HG02938 (cell line): ENCODE measurements around the gene SEZ6L2.
"Not testable (repeated sequence)": the region's sequence is repeated elsewhere in the genome, so short reads cannot be mapped to it uniquely, and the experiment has no call there.

ENCODE experiments used
- ATAC-seq: cut with Tn5 transposase; IDR thresholded peaks from one replicate; pipeline ENCODE4 v1.9.1; 2021; ENCODE audit warnings: mild to moderate bottlenecking, moderate library complexity; ENCODE audit not compliant: unreplicated experiment

The SEZ6L2 gene

GRCh38 chr16:29899516-29900101 is at the start of gene SEZ6L2:
Gene SEZ6L2 (minus strand): TSS chr16:29899550. CDS start chr16:29899019, 531 bp downstream.
- ATAC-seq: no peak

- ATAC-seq: no peak
Measured at GRCh38 chr16:29947897-29948296, 48.5 kb upstream of the SEZ6L2 start.

DNA sequence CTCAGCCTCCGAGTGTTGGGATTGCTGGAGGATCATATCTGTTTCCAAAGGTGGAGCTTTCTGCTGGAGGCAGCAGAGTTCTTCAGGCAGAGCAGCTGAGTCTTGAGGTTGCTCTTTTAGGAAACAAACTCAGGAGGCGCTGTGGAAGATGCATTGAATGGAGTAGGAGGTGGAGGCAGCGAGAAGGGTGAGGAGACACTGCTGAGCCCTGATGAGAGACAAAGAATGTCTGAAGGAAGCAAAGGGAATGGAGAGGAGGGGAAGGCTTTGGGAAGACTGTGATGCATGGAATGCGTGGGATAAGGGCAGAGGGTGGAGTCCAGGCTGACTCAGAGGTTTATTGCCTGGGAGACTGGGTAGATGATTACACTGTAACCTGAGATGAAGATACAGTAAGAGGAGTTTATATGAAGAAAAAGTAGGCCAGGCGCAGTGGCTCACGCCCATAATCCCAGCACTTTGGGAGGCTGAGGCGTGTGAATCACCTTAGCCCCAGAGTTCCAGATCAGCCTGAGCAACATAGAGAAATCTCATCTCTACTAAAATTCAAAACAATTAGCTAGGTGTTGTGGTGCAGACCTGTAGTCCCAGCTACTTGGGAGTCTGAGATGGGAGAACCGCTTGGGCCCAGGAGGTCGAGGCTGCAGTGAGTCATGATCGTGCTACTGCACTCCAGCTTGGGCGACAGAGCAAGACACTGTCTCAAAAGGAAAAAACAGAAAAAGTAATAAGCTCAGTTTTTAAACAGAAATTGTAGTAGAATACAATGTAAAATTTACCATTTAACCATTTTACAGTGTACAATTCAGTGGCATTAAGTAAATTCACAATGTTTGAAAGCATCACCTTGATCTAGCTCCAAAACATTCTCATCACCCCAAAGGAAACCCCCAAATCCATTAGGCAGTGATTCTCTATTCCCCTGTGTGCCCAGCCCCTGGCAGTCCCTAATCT is 44.8 kb upstream of the SEZ6L2 start:
- no peak for ATAC-seq

DNA sequence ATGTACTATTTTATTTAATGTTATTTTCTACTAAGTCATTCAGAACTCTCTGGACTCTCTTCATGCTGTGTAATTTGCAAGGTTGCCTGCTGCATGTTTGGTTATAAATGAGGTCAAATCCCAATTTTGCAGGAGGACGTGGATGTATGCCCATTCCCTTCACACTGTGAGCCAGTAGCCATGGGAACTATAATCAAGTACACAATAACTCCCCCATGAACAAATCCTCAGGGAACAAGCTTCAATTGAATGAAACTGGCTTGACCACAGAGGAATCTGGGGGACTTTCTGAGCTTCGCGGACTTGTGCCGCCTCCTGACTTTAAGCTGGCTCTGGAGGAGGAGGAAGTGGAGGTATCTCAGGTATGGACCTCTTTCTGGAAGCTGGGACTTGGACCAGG is 41.3 kb upstream of the SEZ6L2 start:
- ATAC-seq: no peak

DNA sequence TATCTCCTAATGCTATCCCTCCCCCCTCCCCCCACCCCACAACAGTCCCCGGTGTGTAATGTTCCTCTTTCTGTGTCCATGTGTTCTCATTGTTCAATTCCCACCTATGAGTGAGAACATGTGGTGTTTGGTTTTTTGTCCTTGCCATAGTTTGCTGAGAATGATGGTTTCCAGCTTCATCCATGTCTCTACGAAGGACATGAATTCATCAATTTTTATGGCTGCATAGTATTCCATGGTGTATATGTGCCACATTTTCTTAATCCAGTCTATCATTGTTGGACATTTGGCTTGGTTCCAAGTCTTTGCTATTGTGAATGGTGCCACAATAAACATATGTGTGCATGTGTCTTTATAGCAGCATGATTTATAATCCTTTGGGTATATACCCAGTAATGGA is 32.4 kb upstream of the SEZ6L2 start:
- not testable (repeated sequence) for ATAC-seq

GRCh38 chr16:29927070-29927905 is 27.9 kb upstream of the SEZ6L2 start:
- no peak for ATAC-seq

DNA sequence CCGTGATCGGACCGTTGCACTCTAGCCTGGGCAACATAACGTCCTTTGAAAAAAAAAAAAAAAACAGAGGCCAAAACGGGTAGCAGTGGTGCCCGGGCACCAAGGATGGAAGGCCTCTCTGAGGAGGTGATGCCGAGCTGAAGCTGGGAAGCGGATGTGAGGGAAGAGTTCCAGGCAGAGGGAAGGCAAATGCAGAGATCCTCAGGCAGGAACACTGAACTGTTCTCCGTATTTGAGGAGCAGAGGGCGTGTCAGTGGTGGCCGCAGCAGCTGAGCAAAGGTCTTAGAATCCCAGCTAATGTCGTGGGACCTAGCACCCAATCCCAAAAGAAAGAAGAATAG is 27.3 kb upstream of the SEZ6L2 start:
- ATAC-seq: no peak

- ATAC-seq: peak; percentile 74
Measured at GRCh38 chr16:29925781-29926710, 26.7 kb upstream of the SEZ6L2 start, which contains the start of gene KCTD13. Gene KCTD13 (minus strand): TSS chr16:29926226. CDS start chr16:29926033, 193 bp downstream.

- ATAC-seq: no peak
Measured at GRCh38 chr16:29925105-29925756, 25.9 kb upstream of the SEZ6L2 start.

DNA sequence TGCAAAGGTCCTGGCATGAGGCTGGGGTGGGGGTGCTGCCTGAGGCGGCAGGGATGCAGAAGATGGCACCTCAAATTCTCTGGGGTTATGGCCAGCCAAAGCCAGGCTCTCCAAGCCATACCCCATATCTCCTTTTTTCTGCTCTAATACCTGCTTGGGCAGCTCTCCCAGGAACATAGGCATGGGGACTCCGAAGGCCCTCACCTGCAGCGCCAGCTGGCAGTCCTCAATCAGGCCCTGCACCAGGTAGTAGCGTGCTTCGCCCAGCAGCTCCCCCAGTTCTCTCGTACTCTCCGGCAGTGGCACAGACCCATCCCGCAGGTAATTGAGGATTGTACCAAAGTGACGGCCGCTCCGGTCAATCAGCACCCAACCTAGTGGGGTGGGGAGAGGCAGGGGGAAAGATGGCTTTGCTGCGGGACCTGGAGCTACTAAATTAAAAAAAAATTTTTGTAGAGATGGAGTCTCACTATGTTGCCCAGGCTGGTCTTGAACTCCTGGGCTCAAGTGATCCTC is 23.7 kb upstream of the SEZ6L2 start:
- ATAC-seq: no peak

DNA sequence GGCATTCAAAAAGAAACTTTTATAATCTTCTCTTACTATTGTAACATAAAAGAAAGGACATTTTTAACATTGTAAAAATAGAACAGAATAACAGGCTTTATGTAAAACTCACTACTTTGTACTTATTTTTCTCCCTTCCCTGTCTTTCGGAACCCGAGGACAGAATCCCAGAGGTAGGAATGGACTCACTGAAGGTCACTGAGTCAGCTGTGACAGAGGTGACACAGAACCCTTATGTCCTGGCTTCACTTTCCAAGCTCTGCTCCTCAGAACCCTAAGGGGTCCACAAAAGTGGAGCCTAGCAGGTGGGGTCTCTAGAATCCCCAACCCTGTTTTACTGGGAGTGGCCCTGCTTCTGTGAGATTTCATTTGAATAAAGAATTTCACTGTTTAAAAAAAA is 23.0 kb upstream of the SEZ6L2 start:
- ATAC-seq: no peak

GRCh38 chr16:29921034-29921385 is 21.7 kb upstream of the SEZ6L2 start:
- ATAC-seq: no peak

DNA sequence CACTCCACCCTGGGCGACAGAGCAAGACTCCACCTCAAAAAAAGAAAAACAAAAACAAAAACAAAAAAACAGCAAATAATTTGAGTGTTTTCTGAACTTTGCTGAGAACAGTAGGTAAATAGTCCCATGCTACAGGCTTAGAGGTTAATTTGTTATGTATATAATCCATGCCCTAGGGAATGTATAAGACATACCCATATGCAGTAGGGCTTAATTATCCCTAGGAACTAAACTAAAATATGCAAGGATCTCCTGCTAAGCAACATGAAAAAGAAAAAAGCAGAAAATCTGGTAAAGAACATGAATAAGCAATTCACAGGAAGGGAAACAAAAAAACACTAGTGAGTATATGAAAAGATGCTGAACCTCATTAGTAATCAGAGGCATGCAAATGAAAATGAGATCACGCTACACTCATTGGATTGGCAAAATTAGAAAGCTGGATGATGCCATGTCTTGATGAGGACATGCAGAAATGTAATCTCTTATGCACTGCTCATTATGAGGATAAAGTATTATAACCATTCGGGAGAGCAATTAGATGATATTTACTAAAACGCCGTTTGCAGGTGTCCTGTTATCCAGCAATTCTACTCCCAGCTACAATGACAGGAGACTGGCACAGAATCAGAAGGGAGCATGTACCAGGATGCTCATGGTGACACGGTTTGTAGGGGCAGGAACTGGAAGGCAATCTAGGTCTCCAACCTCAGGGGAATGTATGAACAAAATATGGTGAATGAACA is 21.1 kb upstream of the SEZ6L2 start:
- ATAC-seq: no peak

GRCh38 chr16:29916979-29917378 is 17.6 kb upstream of the SEZ6L2 start:
- ATAC-seq: no peak

DNA sequence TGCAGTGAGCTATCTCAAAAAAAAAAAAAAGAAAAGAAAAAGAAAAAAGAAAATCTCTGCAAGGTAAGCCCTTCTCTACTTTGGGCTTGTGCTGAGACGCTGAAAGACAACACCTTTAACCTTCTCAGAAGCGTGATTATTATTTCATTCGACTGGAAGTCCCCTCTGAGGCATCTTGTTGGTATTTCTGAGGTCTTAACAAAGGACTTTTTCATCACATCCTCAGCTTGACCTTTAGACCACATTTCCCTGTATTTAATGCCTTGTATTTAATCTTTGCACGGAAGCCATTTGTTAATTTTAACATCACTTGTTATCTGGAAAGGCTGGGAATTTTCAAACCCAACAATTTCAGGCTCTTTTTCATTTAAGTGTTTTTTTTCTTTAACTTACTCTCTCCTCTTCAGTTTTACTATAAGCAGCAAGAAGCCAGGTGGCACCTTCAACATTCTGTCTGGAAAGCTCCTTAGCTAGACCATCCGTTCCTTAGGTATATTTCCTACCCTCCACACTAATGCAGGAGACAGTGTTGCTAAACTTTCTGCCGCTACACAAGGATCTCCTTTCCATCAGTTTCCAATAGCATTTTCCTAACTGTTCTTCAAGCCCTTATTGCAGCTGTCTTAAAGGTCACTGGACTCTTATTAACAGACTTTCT is 16.4 kb upstream of the SEZ6L2 start:
- no peak for ATAC-seq

GRCh38 chr16:29913514-29913913 is 14.2 kb upstream of the SEZ6L2 start:
- no peak for ATAC-seq

- ATAC-seq: no peak
Measured at GRCh38 chr16:29912087-29912486, 12.7 kb upstream of the SEZ6L2 start.

DNA sequence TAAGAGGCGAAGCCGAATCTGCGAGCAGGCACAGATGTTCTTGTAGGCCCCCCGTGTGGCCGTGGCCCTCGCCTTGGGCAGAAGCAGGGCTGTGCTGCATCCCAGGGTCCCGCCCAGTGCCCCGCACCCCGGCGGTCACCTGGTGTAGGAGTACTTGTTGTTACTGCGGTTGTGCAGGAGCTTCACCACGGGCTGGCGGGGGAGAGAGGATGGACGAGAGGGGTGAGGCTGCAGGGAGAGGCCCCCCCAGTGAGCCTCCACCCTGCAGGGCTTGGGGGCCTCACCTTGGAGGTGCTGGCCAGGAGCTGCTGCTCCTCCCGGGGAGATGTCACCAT is 12.3 kb upstream of the SEZ6L2 start:
- no peak for ATAC-seq
